IPS-18c (cell line): ENCODE results near the gene RABL6.
"Not testable (repeated sequence)": the region's sequence is repeated elsewhere in the genome, so short reads cannot be mapped to it uniquely, and the experiment has no call there.

Source experiments
- H3K4me3 ChIP-seq: 2 replicates; pipeline ENCODE4 v1.7.0; 2013; ENCODE audit warnings: low read depth, mild to moderate bottlenecking, low read length, moderate library complexity; ENCODE audit not compliant: insufficient read depth
- H3K9me3 ChIP-seq: one replicate; pipeline ENCODE4 v1.6.1; 2013; ENCODE audit warnings: mild to moderate bottlenecking, low read length, moderate library complexity; ENCODE audit not compliant: control insufficient read depth, insufficient read depth

The RABL6 gene

DNA sequence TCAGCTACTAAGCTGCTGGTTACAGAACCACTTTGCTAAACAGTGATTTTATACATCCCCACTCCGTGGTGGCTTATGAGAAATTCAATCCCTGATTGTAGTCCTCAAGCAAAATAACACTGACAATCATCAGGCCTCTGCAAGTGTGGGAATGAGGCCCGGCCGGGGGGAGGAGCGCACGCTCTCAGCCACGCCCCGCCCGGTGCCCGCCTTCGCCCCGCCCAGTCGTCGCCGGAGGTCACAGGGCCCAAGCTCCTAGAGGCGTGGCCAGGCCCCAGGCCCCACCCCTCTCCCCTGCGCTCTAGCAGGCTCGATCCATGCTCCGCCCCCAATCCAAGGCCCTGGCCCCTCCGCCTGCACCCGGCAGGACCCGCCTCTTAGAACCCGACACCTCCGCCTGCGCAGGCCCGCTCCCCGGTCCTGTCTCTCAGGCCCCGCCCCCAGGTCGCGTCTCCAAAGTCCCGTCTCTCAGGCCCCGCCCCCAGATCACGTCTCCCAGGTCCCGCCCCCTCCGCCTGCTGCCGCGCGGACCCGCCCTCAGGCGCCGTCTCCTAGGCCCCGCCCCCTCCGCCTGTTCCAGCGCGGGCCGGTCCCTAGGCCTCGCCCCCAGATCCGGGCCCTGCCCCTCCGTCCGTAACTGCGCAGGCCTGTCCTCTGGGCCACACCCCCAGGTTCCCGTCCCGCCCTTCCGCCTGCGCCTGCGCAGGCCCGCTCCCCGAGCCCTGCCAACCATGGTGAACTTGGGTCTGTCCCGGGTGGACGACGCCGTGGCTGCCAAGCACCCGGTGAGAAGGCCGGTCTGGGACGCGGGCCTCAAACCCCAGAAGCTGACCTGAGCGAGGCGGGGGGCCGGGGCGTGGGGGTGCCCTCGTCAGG is 16.9 kb upstream of the RABL6 start, which contains the start of gene TMEM141:
TSS of gene TMEM141 (plus strand) at position 705 of the 876 bp plus-strand sequence. CDS start at position 732, 27 bp downstream.
- Histone ChIP-seq H3K4me3 (peak within 1 kb of the TSS; percentile 92), H3K9me3 (no peaks in the 10 kb centered on the region)

DNA sequence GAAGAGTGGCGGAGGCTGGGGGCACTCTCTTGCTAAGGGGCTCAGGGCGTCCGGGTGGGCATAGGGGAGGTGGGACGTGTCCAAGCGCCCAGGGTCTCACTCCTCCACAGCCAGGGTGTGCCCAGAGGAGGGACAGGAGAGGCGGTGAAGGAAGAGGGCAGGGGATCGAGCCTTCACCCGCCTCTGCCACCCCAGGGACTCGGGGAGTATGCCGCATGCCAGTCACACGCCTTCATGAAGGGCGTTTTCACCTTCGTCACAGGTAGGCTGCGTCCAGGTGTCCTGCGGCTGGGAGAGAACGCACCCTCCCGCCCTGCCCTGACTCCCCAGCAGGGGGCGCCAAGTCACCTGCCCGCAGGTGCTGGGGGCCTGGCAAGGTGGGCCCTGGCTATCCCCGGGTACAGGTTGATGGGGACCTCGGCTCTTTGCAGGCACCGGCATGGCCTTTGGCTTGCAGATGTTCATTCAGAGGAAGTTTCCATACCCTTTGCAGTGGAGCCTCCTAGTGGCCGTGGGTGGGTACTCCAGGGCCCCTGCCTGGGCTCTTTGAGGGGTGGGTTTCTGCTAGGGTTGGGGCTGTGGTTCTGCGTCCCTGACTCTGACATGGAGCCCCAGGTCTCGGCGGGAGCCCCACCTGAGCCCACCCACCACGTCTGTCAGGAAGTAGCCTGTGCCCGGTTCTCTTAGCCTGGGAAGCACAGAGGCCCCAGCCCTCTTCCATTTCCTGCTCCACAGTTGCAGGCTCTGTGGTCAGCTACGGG is 16.1 kb upstream of the RABL6 start:
- H3K9me3 ChIP-seq = no peaks in the 10 kb centered on the region
- peak overlapping the region; percentile 92 for H3K4me3 ChIP-seq

DNA sequence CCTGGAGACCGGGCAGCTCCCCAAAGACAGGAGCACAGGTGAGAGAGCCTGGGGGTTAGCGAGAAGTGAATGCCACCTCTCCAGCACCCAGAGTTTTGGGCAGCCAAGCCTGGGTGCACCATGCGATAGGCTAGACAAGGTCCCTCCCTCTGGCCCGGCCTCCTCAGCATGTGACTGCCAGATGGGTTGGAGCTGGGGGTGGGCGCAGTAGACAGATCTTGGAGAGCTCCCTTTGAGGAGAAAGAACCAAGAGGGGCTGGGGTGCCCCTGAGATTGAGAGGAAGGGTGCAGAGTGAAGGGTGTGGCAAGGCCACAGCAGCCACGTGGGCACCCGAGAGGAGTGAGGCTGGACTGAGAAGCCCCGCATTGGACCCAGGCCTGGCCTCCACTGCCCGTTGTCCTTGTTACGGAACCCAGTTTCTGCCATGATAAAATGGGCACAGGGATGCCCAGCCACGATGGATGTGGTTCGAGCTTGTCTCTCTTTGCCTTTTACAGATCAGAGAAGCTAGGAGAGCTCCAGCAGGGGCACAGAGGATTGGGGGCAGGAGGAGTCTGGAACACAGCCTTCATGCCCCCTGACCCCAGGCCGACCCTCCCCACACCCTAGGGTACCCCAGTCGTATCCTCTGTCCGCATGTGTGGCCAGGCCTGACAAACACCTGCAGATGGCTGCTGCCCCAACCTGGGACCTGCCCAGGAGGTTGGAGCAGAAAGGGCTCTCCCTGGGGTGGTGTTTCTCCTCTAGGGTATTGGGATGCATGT is 15.2 kb upstream of the RABL6 start:
- H3K4me3 ChIP-seq = no peak overlapping the region
- H3K9me3 ChIP-seq = no peaks in the 10 kb centered on the region

GRCh38 chr9:136793086-136793946 is 14.4 kb upstream of the RABL6 start:
- H3K9me3 ChIP-seq = no peaks in the 10 kb centered on the region
- no peak overlapping the region for H3K4me3 ChIP-seq

- no peaks in the 10 kb centered on the region for H3K9me3 ChIP-seq
Observed at GRCh38 chr9:136794281-136794999, 13.3 kb upstream of the RABL6 start.

DNA sequence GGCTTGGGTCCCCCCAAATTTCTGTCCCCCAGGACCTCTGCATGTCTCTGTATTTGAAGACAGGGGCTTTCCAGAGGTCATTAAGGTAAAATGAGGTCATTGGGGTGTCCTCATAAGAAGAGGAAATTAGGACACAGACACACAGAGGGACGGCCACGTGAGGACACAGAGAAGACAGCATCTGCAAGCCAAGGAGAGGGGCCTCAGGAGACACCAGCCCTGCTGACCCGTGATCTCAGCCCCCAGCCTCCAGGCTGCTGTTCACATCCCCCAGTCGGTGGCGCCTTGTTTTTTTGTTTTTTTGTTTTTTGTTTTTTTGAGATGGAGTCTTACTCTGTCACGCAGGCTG is 12.8 kb upstream of the RABL6 start:
- H3K9me3 ChIP-seq = no peaks in the 10 kb centered on the region
- H3K4me3 ChIP-seq = no peak overlapping the region

More at GRCh38 chr9:136794281-136794999, 13.3 kb upstream of the RABL6 start:
- no peak overlapping the region for H3K4me3 ChIP-seq

- no peak within 1 kb of the TSS for H3K4me3 ChIP-seq
- no peaks in the 10 kb centered on the region for H3K9me3 ChIP-seq
Observed at GRCh38 chr9:136796238-136796774, 11.4 kb upstream of the RABL6 start, which contains the start of gene CCDC183. Gene CCDC183, plus strand, starts transcription at chr9:136796338. Its CDS starts 60 bp downstream, at chr9:136796398.

DNA sequence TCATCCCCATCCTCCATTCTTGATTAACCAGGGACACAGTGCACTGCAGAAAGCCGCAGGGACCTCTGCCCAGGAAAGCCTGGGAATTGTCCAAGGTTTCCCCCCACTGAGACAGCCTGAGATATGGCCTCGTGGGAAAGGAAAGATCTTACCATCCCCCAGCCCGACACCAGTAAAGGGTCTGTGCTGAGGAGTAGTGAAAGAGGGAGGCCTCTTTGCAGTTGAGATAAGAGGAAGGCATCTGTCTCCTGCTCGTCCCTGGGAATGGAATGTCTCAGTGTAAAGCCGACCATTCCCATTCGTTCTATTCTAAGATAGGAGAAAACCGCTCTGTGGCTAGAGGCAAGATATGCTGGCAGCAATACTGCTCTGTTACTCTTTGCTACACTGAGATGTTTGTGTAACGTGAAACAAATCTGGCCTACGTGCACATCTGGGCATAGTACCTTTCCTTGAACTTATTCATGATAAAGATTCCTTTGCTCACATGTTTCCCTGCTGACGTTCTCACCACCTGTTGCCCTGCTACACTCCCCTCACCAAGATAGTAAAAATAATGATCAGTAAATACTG is 10.9 kb upstream of the RABL6 start:
- H3K4me3 ChIP-seq, H3K9me3 ChIP-seq: not testable (repeated sequence)

- Histone ChIP-seq H3K9me3 (no peaks in the 10 kb centered on the region), H3K4me3 (no peak overlapping the region; the same call in 1 of the 2 replicates)
Observed at GRCh38 chr9:136798708-136799078, 9.1 kb upstream of the RABL6 start.

DNA sequence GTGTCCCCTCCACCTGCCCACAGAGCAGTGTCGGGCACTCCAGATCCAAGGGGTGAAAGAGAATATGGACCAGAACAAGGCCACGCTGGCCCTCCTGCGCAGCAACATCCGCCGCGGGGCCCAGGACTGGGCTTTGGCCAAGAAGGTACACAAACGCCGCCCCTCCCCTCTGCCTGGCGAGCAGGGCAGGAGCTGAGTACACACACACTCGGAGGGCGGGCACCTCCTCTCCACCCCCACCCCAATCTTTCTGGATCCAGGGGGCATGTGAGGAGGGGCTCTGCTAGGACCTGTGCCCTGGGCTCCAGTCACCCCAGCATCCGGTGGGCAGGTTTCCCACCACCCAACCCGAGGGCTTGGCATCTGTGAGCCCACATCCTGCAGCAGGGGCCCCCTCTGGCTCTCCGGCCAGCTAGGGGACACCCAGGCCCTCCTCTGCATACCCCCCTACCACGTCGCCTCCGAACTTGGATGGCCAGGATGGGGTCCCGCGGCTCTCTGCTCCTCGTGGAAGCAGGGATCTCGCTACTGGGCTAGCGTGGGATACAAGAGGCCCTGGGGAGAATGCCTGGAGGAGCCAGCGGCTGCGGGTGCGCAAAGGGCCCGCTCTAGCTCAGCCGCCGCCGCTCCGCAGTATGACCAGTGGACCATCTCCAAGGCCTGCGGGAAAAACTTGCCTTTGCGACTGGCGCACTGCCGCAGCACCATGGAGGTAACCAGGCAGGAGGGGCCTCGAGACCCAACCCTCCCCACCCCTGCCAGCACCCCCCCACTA is 8.5 kb upstream of the RABL6 start:
- H3K4me3 ChIP-seq = peak overlapping the region; percentile 58

GRCh38 chr9:136799854-136800657 is 7.7 kb upstream of the RABL6 start:
- no peaks in the 10 kb centered on the region for H3K9me3 ChIP-seq
- H3K4me3 ChIP-seq = peak overlapping the region; percentile 61

More for the DNA sequence above, 8.5 kb upstream of the RABL6 start:
- H3K9me3 ChIP-seq = no peaks in the 10 kb centered on the region

GRCh38 chr9:136802321-136802720 is 5.4 kb upstream of the RABL6 start:
- Histone ChIP-seq H3K4me3 (no peak overlapping the region), H3K9me3 (no peaks in the 10 kb centered on the region)

GRCh38 chr9:136803009-136803550 is 4.7 kb upstream of the RABL6 start:
- H3K4me3 ChIP-seq, H3K9me3 ChIP-seq: not testable (repeated sequence)
